Keratinocyte (primary cell): ENCODE results near the gene CHCHD6. TPM values are rescaled to one million over a fixed set of nuclear protein-coding genes. Genes with fewer than 3 reads are reported as not detected.

Experiments
- DNase-seq: peaks from one replicate; pipeline ENCODE4 v3.0.0-alpha.2; 2011; ENCODE audit warnings: low read depth, missing footprints, low spot score
- FAIRE-seq: peaks from 2 replicates; lab custom pipeline; 2011; peaks lifted over from hg19 to GRCh38; lab: Jason Lieb, UNC
- H2AFZ ChIP-seq: 2 replicates; pipeline ENCODE4 v1.6.0; 2012; ENCODE audit warnings: low read length, control low read depth, inconsistent platforms; ENCODE audit not compliant: control insufficient read depth
- H3K27ac ChIP-seq: 2 replicates; pipeline ENCODE4 v1.5.1; 2011; ENCODE audit warnings: low read length; ENCODE audit not compliant: control insufficient read depth, insufficient read depth
- H3K27me3 ChIP-seq: 3 replicates; pipeline ENCODE4 v1.6.0; 2011; ENCODE audit warnings: low read length; ENCODE audit not compliant: control insufficient read depth, insufficient read depth; ENCODE audit errors: extremely low read depth
- H3K36me3 ChIP-seq, 2 experiments: 2 replicates in 1 of 2; 3 replicates in 1 of 2; pipeline ENCODE4 v1.5.1; 2011; ENCODE audit warnings: low read length in 2 of 2, mild to moderate bottlenecking in 1 of 2; ENCODE audit not compliant: control insufficient read depth in 2 of 2, insufficient read depth in 2 of 2; ENCODE audit errors: extremely low read depth in 1 of 2
- H3K4me1 ChIP-seq: 3 replicates; pipeline ENCODE4 v1.5.1; 2011; ENCODE audit warnings: low read length; ENCODE audit not compliant: control insufficient read depth, insufficient read depth; ENCODE audit errors: extremely low read depth
- H3K4me2 ChIP-seq: 3 replicates; pipeline ENCODE4 v1.6.0; 2011; ENCODE audit warnings: low read depth, low read length; ENCODE audit not compliant: control insufficient read depth, insufficient read depth; ENCODE audit errors: extremely low read depth
- H3K4me3 ChIP-seq, 3 experiments: fragments of 200-600 bp in 1 of 3; sonication (generic) in 1 of 3; 2 replicates in 2 of 3; 3 replicates in 1 of 3; pipeline ENCODE4 v1.5.1; 2011 to 2016; ENCODE audit warnings: low read length in 3 of 3, mild to moderate bottlenecking in 3 of 3, control low read depth in 2 of 3, inconsistent platforms in 1 of 3, low read depth in 1 of 3, mixed read lengths in 1 of 3, mixed run types in 1 of 3, moderate library complexity in 1 of 3; ENCODE audit not compliant: control insufficient read depth in 2 of 3, insufficient read depth in 2 of 3; ENCODE audit errors: extremely low read depth in 1 of 3
- H3K79me2 ChIP-seq: 2 replicates; pipeline ENCODE4 v1.6.0; 2012; ENCODE audit warnings: low read length; ENCODE audit not compliant: control insufficient read depth, insufficient read depth
- H3K9ac ChIP-seq: 3 replicates; pipeline ENCODE4 v1.6.0; 2011; ENCODE audit warnings: low read length; ENCODE audit not compliant: control insufficient read depth, insufficient read depth; ENCODE audit errors: extremely low read depth
- H3K9me1 ChIP-seq: 3 replicates; pipeline ENCODE4 v1.6.0; 2011; ENCODE audit warnings: low read length; ENCODE audit not compliant: control insufficient read depth, insufficient read depth; ENCODE audit errors: extremely low read depth
- H3K9me3 ChIP-seq: 2 replicates; pipeline ENCODE4 v1.5.1; 2012; ENCODE audit warnings: low read depth, low read length; ENCODE audit not compliant: control insufficient read depth
- H4K20me1 ChIP-seq: 3 replicates; pipeline ENCODE4 v1.6.0; 2011; ENCODE audit warnings: low read length; ENCODE audit not compliant: control insufficient read depth, insufficient read depth; ENCODE audit errors: extremely low read depth
- CTCF ChIP-seq, 3 experiments: IDR thresholded peaks in 1 of 3; conservative IDR thresholded peaks in 1 of 3; optimal IDR thresholded peaks in 1 of 3; 2 replicates in 2 of 3; 3 replicates in 1 of 3; pipeline versions ENCODE3 to v1.5.1; 2011; ENCODE audit warnings: low read length in 3 of 3, mild to moderate bottlenecking in 3 of 3, moderate library complexity in 2 of 3, control low read depth in 1 of 3, inconsistent platforms in 1 of 3; ENCODE audit not compliant: insufficient read depth in 2 of 3; ENCODE audit errors: extremely low read depth in 1 of 3
- EZH2 ChIP-seq: IDR thresholded peaks from one replicate; pipeline ENCODE4 v1.6.1; 2012; ENCODE audit warnings: inconsistent platforms, mild to moderate bottlenecking, low read length, moderate library complexity
- dilution Hi-C: fragments of 300-500 bp; cut with MboI; formaldehyde crosslinking; loops from one replicate; pipeline ENCODE4 v1.7.0; 2020; ENCODE audit warnings: low sequenced_read_pairs; ENCODE audit not compliant: extremely low pct_ligation_motif_present
- polyA plus RNA-seq, 5 experiments: library from polyadenylated mRNA; depleted of rRNA in 3 of 5; stranded (reverse) in 3 of 5; stranded (forward) in 1 of 5; unstranded in 1 of 5; fragments of >200 nt; gene quantifications; 1 replicate in 1 of 5; 2 replicates in 3 of 5; 3 replicates in 1 of 5; pipeline versions ENCODE4 v1.2.1 to v1.2.3, GENCODE V29; 2011 to 2012; ENCODE audit warnings: missing spikeins in 2 of 5, low read depth in 1 of 5, low replicate concordance in 1 of 5

The CHCHD6 gene
- polyA plus RNA-seq, 1 donor (not counting 4 experiments of a cell fraction or from before 2014, with no cell fraction given), result 21.7 TPM

- H3K27me3 ChIP-seq, result no peaks in the 10 kb centered on the region
- H3K9me3 ChIP-seq, result no peaks in the 10 kb centered on the region
- H3K79me2 ChIP-seq, result peaks cover 54% of the 10 kb centered on the region
- peaks cover 1 to 15% of the 10 kb centered on the region in 2 experiments for H3K36me3 ChIP-seq
- dilution Hi-C loops, result no loop called here
- H2AFZ ChIP-seq, result no peak overlapping the region
- no peak for TF ChIP-seq EZH2
- TF ChIP-seq CTCF (optimal IDR thresholded peaks at IDR 0.05 in 1 of 3, IDR thresholded peaks at IDR 0.05 in 1 of 3, conservative IDR thresholded peaks at IDR 0.05 in 1 of 3; ENCODE audit: extremely low read depth in 1 of 3, insufficient read depth in 2 of 3, low read length in 3 of 3), result no peak
- H3K4me1 ChIP-seq, result peaks cover 29% of the 10 kb centered on the region
- peaks cover 37% of the 10 kb centered on the region for H4K20me1 ChIP-seq
- H3K9ac ChIP-seq, result peak overlapping the region; percentile 76
- peak overlapping the region; percentile 71 for H3K4me2 ChIP-seq
- H3K9me1 ChIP-seq, result no peaks in the 10 kb centered on the region
- H3K4me3 ChIP-seq, result peak overlapping the region; percentile 73 to 89 (median 79)
- DNase-seq (no peak), FAIRE-seq (no peak)
- H3K27ac ChIP-seq, result peak overlapping the region; percentile 20
Measured at GRCh38 chr3:126983653-126984390, 279.8 kb downstream of the CHCHD6 start.

GRCh38 chr3:126984391-126985131, 280.5 kb downstream of the CHCHD6 start:
- H4K20me1 ChIP-seq, result peaks cover 37% of the 10 kb centered on the region
- H3K27me3 ChIP-seq, result no peaks in the 10 kb centered on the region
- peaks cover 1 to 22% of the 10 kb centered on the region in 2 experiments for H3K36me3 ChIP-seq
- H3K9me1 ChIP-seq, result no peaks in the 10 kb centered on the region
- H2AFZ ChIP-seq, result no peak overlapping the region
- peak overlapping the region; percentile 71 for H3K4me2 ChIP-seq
- H3K9ac ChIP-seq, result peak overlapping the region; percentile 76
- no peak for FAIRE-seq
- no peaks in the 10 kb centered on the region for H3K9me3 ChIP-seq
- no peak for TF ChIP-seq EZH2
- TF ChIP-seq CTCF (optimal IDR thresholded peaks at IDR 0.05 in 1 of 3, IDR thresholded peaks at IDR 0.05 in 1 of 3, conservative IDR thresholded peaks at IDR 0.05 in 1 of 3; ENCODE audit: extremely low read depth in 1 of 3, insufficient read depth in 2 of 3, low read length in 3 of 3), result no peak
- H3K4me3 ChIP-seq, result peak overlapping the region; percentile 73 to 89 (median 79)
- H3K79me2 ChIP-seq, result peaks cover 61% of the 10 kb centered on the region
- no peak overlapping the region for H3K27ac ChIP-seq
- H3K4me1 ChIP-seq, result peaks cover 29% of the 10 kb centered on the region
- no peak for DNase-seq
- dilution Hi-C loops, result no loop called here
